ENCODE data around the gene PARD6A. TPM values are rescaled to one million over a fixed set of nuclear protein-coding genes. Genes with fewer than 3 reads are reported as not detected.

PARD6A gene
- total and polyA plus RNA-seq, 12 donors, result 1.5 to 49.1 (median 8.9) TPM

- H3K4me1 ChIP-seq (replicated peaks in 1 of 2), result peaks cover 12 to 26% of the 10 kb centered on the region in 2 donors
- DNase-seq, result no peak
- H3K27me3 ChIP-seq, result no peaks in the 10 kb centered on the region
- no peak overlapping the region for H3K27ac ChIP-seq
- no peak overlapping the region for H3K4me3 ChIP-seq
- WGBS, 4 donors, result 79 to 84% (median 83%) methylated on average over 6 to 8 of the region's 8 CpGs
- H3K9me3 ChIP-seq (replicated peaks in 1 of 3), result no peaks in the 10 kb centered on the region
- TF ChIP-seq CTCF (IDR thresholded peaks at IDR 0.05) (no peak), POLR2A (IDR thresholded peaks at IDR 0.05) (no peak)
- intact Hi-C loops (cut with DNase I), result loop anchor here (10.0 kb wide), 3 partner anchors 138 to 358 kb away; no protein-coding TSS in a partner anchor
- peaks cover 0 to 9% of the 10 kb centered on the region in 2 donors for H3K36me3 ChIP-seq (replicated peaks in 1 of 2)
These were observed 16.2 kb downstream of the PARD6A start for GRCh38 chr16:67676939-67677338.

- no peak overlapping the region for H3K27ac ChIP-seq
- H3K4me1 ChIP-seq (replicated peaks in 1 of 2), result peaks cover 12 to 20% of the 10 kb centered on the region in 2 donors
- no peaks in the 10 kb centered on the region for H3K27me3 ChIP-seq
- peaks cover 0 to 12% of the 10 kb centered on the region in 2 donors for H3K36me3 ChIP-seq (replicated peaks in 1 of 2)
- no peaks in the 10 kb centered on the region for H3K9me3 ChIP-seq (replicated peaks in 1 of 3)
- intact Hi-C loops (cut with DNase I), result loop anchor here (10.0 kb wide), 3 partner anchors 137 to 357 kb away; no protein-coding TSS in a partner anchor
- H3K4me3 ChIP-seq, result no peak overlapping the region
- no peak for TF ChIP-seq CTCF (IDR thresholded peaks at IDR 0.05)
- no peak for TF ChIP-seq POLR2A (IDR thresholded peaks at IDR 0.05)
- WGBS, 4 donors, result 83 to 100% (median 100%) methylated on average over 1 of the region's 1 CpG
- no peak for DNase-seq
These were observed 17.0 kb downstream of the PARD6A start for GRCh38 chr16:67677712-67678111.

GRCh38 chr16:67678354-67679023 is 17.7 kb downstream of the PARD6A start:
- WGBS, 4 donors, result 82 to 93% (median 89%) methylated on average over 12 of the region's 12 CpGs
- no peak overlapping the region for H3K4me3 ChIP-seq
- no peak overlapping the region for H3K27ac ChIP-seq
- no peaks in the 10 kb centered on the region for H3K27me3 ChIP-seq
- intact Hi-C loops (cut with DNase I), result loop anchor here (10.0 kb wide), 3 partner anchors 136 to 356 kb away; no protein-coding TSS in a partner anchor
- no peak for DNase-seq
- H3K4me1 ChIP-seq (replicated peaks in 1 of 2), result peaks cover 9 to 12% of the 10 kb centered on the region in 2 donors
- no peaks in the 10 kb centered on the region for H3K9me3 ChIP-seq (replicated peaks in 1 of 3)
- peaks cover 0 to 19% of the 10 kb centered on the region in 2 donors for H3K36me3 ChIP-seq (replicated peaks in 1 of 2)
- TF ChIP-seq CTCF (IDR thresholded peaks at IDR 0.05) (no peak), POLR2A (IDR thresholded peaks at IDR 0.05) (no peak)

GRCh38 chr16:67679935-67680897 is 19.5 kb downstream of the PARD6A start:
- H3K27me3 ChIP-seq, result no peaks in the 10 kb centered on the region
- H3K27ac ChIP-seq, result no peak overlapping the region
- no peaks in the 10 kb centered on the region for H3K9me3 ChIP-seq (replicated peaks in 1 of 3)
- intact Hi-C loops (cut with DNase I), result loop anchor here (10.0 kb wide), 3 partner anchors 135 to 355 kb away; no protein-coding TSS in a partner anchor
- H3K36me3 ChIP-seq (replicated peaks in 1 of 2), result peaks cover 0 to 30% of the 10 kb centered on the region in 2 donors
- no peak for DNase-seq
- no peaks in the 10 kb centered on the region for H3K4me1 ChIP-seq (replicated peaks in 1 of 2)
- TF ChIP-seq CTCF (IDR thresholded peaks at IDR 0.05), result no peak
- no peak for TF ChIP-seq POLR2A (IDR thresholded peaks at IDR 0.05)
- 89 to 94% (median 93%) methylated on average over 10 of the region's 10 CpGs for WGBS, 4 donors
- no peak overlapping the region for H3K4me3 ChIP-seq

All from adrenal gland (tissue), 12 donors.